Breast epithelium (tissue), 4 donors: Measurements from ENCODE around the gene PKN1. TPM values are rescaled to one million over a fixed set of nuclear protein-coding genes. Genes with fewer than 3 reads are reported as not detected.

Source experiments
- DNase-seq, 2 donors: peaks; one replicate each; pipeline ENCODE4 v3.0.0-alpha.2; 2019; ENCODE audit warnings: low spot score in 2 of 2
- H3K27ac ChIP-seq, 2 donors: fragments of 200-600 bp; sonication (generic) in 1 of 2; one replicate each; pipeline ENCODE4 v1.5.1; 2016 to 2019; ENCODE audit warnings: mild to moderate bottlenecking in 1 of 2
- H3K27me3 ChIP-seq, 2 donors: fragments of 200-600 bp; sonication (generic) in 1 of 2; one replicate each; pipeline versions ENCODE4 v1.5.1 to v1.6.0; 2017 to 2019; ENCODE audit warnings: control low read depth in 1 of 2, mild to moderate bottlenecking in 1 of 2
- H3K36me3 ChIP-seq: fragments of 200-600 bp; one replicate; pipeline ENCODE4 v1.5.1; 2019
- H3K4me1 ChIP-seq, 2 donors: fragments of 200-600 bp; sonication (generic); one replicate each; pipeline ENCODE4 v1.5.1; 2016 to 2019; ENCODE audit warnings: control low read depth in 1 of 2
- H3K4me3 ChIP-seq, 3 donors: fragments of 200-600 bp; sonication (generic); 1 replicate in 2 of 3; 2 replicates in 1 of 3; pipeline ENCODE4 v1.5.1; 2016 to 2019; ENCODE audit warnings: mild to moderate bottlenecking in 3 of 3, moderate library complexity in 2 of 3
- H3K9me3 ChIP-seq, 2 donors: fragments of 200-600 bp; sonication (generic) in 1 of 2; one replicate each; pipeline ENCODE4 v1.5.1; 2016 to 2019; ENCODE audit warnings: control low read depth in 1 of 2
- POLR2A ChIP-seq: fragments of 450-650 bp; IDR thresholded peaks from one replicate; pipeline ENCODE4 v1.6.1; 2016; ENCODE audit warnings: antibody characterized with exemption, mild to moderate bottlenecking, moderate library complexity
- POLR2AphosphoS5 ChIP-seq, 3 donors: sonication (generic); formaldehyde crosslinking; IDR thresholded peaks; one replicate each; pipeline ENCODE4 v1.6.1; 2017; ENCODE audit warnings: antibody characterized with exemption in 3 of 3
- intact Hi-C: fragments of 100-400 bp; cut with DNase I; formaldehyde crosslinking; loops from one replicate; pipeline ENCODE4 v1.15.1; 2023; ENCODE audit warnings: low total_unique reads
- total RNA-seq, 3 donors: library from RNA; depleted of rRNA; stranded (reverse); fragments of >200 nt; gene quantifications; one replicate each; pipeline ENCODE4 v1.1.0, GENCODE V29; 2016
- TF ChIP-seq, protein P1 (sequence below), 3 donors: fragments of 450-650 bp; IDR thresholded peaks; one replicate each; pipeline ENCODE4 v1.5.1; 2016 to 2017; ENCODE audit warnings: antibody characterized with exemption in 3 of 3, mild to moderate bottlenecking in 3 of 3, moderate library complexity in 3 of 3

The PKN1 gene
- total RNA-seq, 3 donors from 2014 or later, result 40.8 to 78.1 (median 59.6) TPM

DNA sequence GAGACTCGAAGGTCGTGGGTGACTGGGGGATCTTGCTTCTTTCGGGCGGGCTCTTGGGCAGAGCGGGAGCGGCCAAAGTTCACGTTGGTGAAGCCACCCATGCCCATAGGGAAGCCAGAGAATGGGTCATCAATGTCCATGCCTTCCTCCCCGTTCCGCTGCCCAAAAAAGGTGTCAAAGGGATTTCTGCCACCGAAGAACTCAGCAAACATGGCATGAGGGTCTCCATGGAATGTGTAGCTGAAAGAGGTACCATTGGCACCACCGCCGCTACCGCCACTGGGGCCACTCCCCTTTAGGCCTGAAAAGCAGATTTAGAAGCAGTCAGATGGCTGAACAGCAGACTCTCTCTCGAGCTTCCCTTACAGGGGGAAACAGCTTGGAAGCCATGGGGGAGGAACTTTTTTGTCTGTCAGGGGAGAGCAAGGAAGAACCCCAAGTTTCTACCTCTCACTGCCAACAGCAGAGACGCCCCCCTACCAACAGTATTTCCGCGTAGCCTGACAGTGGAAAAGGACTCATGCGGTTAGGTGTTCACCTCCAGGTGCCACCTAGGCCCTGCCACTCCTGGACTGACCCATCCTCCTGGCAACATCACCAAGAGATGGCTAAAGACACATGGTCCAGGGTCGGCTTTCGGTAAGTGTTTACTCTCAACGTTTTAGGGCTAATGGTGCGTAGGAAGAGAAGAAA lies 83.8 kb downstream of the PKN1 start:
- Histone ChIP-seq H3K36me3 (peaks cover 5% of the 10 kb centered on the region), H3K27me3 (no peaks in the 10 kb centered on the region), H3K9me3 (no peaks in the 10 kb centered on the region), H3K4me1 (peaks cover 7 to 17% of the 10 kb centered on the region in 2 donors), H3K27ac (peak overlapping the region; percentile 99 to 100), H3K4me3 (peak overlapping the region; percentile 83 to 92 (median 89))
- intact Hi-C loops, result no loop called here
- no peak for DNase-seq
- TF ChIP-seq POLR2A, result no peak
- TF ChIP-seq, protein P1, sequence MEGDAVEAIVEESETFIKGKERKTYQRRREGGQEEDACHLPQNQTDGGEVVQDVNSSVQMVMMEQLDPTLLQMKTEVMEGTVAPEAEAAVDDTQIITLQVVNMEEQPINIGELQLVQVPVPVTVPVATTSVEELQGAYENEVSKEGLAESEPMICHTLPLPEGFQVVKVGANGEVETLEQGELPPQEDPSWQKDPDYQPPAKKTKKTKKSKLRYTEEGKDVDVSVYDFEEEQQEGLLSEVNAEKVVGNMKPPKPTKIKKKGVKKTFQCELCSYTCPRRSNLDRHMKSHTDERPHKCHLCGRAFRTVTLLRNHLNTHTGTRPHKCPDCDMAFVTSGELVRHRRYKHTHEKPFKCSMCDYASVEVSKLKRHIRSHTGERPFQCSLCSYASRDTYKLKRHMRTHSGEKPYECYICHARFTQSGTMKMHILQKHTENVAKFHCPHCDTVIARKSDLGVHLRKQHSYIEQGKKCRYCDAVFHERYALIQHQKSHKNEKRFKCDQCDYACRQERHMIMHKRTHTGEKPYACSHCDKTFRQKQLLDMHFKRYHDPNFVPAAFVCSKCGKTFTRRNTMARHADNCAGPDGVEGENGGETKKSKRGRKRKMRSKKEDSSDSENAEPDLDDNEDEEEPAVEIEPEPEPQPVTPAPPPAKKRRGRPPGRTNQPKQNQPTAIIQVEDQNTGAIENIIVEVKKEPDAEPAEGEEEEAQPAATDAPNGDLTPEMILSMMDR (IDR thresholded peaks at IDR 0.05), result no peak
- peak in 2 of 3 donors; percentile 10 to 14 for TF ChIP-seq POLR2AphosphoS5 (IDR thresholded peaks at IDR 0.05)

DNA sequence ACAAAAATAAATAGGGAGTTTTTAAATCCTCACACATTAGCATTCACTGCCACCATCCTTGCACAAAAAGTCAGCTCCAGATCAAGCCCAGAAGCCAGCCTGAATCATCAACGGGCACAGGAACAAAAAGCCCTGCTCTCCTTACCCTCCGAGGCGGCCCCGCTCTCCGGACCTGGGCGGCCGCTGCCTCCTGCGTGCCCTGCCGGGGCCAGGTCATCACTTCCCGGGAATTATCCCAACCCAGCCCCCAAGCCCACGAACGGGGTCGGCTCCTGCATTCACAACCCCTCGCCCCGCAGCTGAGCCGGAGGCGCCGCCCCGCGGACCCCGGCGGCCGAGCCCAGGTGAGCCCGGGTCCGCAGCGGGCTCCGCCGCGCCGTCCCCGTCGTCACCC lies 84.3 kb downstream of the PKN1 start:
- TF ChIP-seq POLR2A (no peak), POLR2AphosphoS5 (IDR thresholded peaks at IDR 0.05) (no peak)
- TF ChIP-seq, protein P1 (IDR thresholded peaks at IDR 0.05), result no peak
- peak overlapping the region; percentile 83 to 92 (median 89) for H3K4me3 ChIP-seq
- H3K36me3 ChIP-seq, result peaks cover 5% of the 10 kb centered on the region
- DNase-seq, result no peak
- peak overlapping the region; percentile 99 to 100 for H3K27ac ChIP-seq
- H3K27me3 ChIP-seq, result no peaks in the 10 kb centered on the region
- H3K9me3 ChIP-seq, result no peaks in the 10 kb centered on the region
- H3K4me1 ChIP-seq, result peaks cover 7 to 17% of the 10 kb centered on the region in 2 donors
- intact Hi-C loops, result no loop called here

DNA sequence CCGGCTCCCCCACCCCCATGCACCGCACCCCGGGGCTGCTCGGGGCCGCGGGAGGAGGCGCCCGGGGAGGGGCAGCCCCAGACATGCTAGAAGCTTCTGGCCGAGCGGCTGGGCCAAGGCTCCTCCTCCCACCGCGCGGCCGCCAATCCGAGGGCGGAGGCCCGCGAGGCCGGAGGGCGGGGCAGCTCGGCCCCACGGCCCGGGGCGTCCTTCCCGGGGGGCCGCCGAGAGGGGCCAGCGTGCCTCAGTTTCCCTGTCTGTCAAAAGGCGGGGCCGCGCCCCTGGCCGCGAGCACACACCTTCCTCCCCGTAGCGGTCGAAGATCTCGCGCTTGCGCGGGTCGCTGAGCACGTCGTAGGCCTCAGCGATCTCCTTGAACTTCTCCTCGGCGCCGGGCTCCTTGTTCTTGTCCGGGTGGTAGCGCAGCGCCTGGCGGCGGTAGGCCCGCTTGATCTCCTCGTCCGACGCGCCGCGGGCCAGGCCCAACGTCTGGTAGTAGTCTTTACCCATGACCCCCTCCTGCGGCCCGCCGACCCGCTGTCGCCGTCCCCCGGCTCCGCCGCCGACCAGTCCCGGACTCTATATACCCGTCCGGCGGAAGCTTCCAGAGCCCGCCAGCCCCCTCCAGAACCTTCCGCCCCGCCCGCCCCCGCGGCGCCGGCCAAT lies 84.9 kb downstream of the PKN1 start, which contains the start of gene DNAJB1:
TSS of gene DNAJB1 (minus strand) at position 558 of the 666 bp plus-strand sequence. CDS start at position 510, 48 bp downstream.
- Histone ChIP-seq H3K36me3 (peaks cover 5% of the 10 kb centered on the region), H3K27me3 (no peaks in the 10 kb centered on the region), H3K4me1 (peaks cover 7 to 17% of the 10 kb centered on the region in 2 donors), H3K9me3 (no peaks in the 10 kb centered on the region), H3K4me3 (peak within 1 kb of the TSS; percentile 83 to 92 (median 89)), H3K27ac (peak within 1 kb of the TSS; percentile 99 to 100)
- peak; percentile 73 to 76 for DNase-seq
- intact Hi-C loops, result no loop called here
- TF ChIP-seq POLR2A (peak; percentile 97), POLR2AphosphoS5 (IDR thresholded peaks at IDR 0.05) (peak; percentile 94 to 95 (median 94))
- TF ChIP-seq, protein P1 (IDR thresholded peaks at IDR 0.05), result peak in 1 of 3 donors; percentile 12

DNA sequence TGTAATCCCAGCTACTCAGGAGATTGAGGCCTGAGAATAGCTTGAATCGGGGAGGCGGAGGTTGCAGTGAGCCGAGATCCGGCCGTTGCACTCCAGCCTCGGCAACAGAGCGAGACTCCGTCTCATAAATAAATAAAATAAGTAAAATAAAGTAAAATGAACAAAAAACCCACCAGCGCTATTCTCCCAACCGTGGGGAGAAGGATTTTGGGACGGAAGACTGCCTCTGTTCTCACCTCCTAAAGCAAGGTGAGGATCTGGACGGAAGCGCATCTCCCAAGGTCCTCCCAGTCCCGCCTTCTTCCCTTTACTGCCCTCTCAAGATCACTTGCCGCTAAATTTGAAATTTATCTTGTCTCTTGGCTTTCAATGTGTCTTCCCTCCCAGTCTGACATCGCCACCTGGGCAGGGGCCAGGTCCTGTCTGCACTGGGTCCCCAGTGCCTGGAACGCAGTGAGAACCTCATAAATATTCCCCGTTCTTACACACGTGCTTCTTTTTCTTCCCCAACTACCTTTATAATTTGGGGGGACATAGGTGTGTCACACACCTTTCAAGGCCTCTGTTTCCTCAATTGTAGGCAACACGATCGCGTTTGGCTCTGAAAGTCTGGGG lies 86.2 kb downstream of the PKN1 start:
- H3K27ac ChIP-seq, result peak overlapping the region; percentile 99 to 100
- intact Hi-C loops, result no loop called here
- H3K9me3 ChIP-seq, result no peaks in the 10 kb centered on the region
- DNase-seq, result no peak
- H3K27me3 ChIP-seq, result no peaks in the 10 kb centered on the region
- H3K36me3 ChIP-seq, result peaks cover 5% of the 10 kb centered on the region
- peaks cover 7 to 17% of the 10 kb centered on the region in 2 donors for H3K4me1 ChIP-seq
- H3K4me3 ChIP-seq, result peak overlapping the region in 1 of 3 donors; percentile 89
- TF ChIP-seq POLR2AphosphoS5 (IDR thresholded peaks at IDR 0.05) (no peak), POLR2A (no peak)
- TF ChIP-seq, protein P1 (IDR thresholded peaks at IDR 0.05), result no peak
